ENCODE data around the gene SYNJ1.

The SYNJ1 gene

DNA sequence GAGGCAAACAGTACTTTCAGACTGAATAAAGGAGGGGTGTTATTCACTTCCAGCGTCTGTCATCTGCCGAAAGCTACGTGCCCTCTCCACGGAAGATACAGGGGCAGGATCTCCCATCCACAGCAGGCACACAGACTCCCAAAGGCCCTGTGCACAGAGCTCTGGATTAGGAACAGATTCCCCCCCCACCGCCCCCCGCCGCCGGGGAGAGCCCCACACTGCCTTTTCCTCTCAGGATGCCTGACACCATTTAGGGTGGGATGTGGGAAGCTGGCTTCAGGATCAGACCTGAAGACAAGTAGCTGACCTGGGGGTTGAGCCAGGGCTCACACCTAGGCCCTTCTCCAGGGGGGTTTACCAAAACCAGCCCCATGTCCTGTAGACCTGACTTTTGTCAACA is 134.1 kb downstream of the SYNJ1 start:
- TF ChIP-seq ZFX (IDR thresholded peaks at IDR 0.05) = no peak
- TF ChIP-seq, protein P1, sequence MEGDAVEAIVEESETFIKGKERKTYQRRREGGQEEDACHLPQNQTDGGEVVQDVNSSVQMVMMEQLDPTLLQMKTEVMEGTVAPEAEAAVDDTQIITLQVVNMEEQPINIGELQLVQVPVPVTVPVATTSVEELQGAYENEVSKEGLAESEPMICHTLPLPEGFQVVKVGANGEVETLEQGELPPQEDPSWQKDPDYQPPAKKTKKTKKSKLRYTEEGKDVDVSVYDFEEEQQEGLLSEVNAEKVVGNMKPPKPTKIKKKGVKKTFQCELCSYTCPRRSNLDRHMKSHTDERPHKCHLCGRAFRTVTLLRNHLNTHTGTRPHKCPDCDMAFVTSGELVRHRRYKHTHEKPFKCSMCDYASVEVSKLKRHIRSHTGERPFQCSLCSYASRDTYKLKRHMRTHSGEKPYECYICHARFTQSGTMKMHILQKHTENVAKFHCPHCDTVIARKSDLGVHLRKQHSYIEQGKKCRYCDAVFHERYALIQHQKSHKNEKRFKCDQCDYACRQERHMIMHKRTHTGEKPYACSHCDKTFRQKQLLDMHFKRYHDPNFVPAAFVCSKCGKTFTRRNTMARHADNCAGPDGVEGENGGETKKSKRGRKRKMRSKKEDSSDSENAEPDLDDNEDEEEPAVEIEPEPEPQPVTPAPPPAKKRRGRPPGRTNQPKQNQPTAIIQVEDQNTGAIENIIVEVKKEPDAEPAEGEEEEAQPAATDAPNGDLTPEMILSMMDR (conservative IDR thresholded peaks at IDR 0.05) = no peak
- no peak overlapping the region for H3K27ac ChIP-seq

DNA sequence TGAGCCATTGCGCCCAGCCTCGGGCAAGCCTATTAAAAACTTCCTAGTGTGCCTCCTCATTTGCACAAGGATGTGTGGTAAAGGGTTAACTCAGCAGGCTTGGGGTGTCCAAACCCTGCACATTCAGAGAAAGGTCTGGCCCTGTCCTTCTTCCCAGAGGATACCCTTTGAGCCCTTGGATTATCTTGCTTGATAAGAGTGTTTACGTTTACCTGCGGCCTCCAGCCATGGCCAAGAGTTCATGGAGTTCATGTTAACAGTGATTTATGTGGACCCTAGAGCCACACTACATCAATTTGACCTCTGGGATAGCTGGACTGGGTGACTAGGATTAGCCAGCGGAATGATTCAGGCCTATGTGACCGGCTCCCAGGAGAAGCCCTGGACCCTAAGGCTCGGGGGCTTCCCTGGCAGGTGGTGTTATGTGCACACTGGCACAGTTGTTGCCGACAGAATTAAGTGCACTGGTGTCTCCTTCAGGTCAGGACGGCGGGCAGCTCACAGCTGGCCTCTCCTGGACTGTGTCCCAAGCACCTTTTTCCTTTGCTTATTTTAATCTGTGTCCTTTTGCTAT is 134.8 kb downstream of the SYNJ1 start:
- H3K27ac ChIP-seq = no peak overlapping the region
- TF ChIP-seq, protein P1 (conservative IDR thresholded peaks at IDR 0.05) = no peak
- no peak for TF ChIP-seq ZFX (IDR thresholded peaks at IDR 0.05)

DNA sequence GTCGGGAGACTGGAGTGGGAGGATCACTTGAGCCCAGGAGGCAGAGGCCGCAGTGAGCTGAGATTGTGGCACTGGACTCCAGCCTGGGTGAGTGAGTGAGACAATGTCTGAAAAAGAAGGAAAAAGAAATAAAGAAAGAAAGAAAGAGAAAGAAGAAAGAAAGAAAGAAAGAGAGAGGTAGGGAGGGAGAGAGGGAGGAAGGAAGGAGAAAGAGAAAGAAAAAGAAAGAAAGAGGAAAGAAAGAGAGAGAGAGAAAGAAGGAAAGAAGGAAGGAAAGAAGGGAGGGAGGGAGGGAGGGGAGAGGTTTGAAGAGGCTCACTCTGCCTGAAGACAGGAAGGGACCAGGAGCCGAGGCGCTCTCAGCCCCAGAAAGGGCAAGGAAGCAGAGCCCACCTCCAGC is 137.7 kb downstream of the SYNJ1 start:
- TF ChIP-seq, protein P1 (conservative IDR thresholded peaks at IDR 0.05) = no peak
- no peak for TF ChIP-seq ZFX (IDR thresholded peaks at IDR 0.05)

DNA sequence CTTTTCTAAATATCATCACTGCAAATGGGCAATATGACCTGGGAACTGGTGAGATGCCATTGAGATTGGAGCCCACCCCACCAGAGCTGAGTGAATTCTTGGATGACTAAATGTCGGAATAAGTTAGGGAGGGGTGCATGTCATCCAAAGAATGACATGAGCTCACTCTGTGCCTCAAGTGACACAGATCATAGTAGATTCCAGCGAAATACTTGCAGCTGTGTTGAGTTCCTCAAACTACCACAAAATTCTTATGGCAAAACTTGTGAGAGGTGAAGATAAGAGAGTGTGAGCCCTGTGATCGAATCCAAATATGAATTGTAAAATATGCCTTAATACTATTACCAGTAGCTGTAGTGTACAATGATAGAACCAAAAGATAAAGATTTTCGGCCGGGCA is 140.2 kb downstream of the SYNJ1 start:
- no peak overlapping the region for H3K27ac ChIP-seq
- no peak for TF ChIP-seq ZFX (IDR thresholded peaks at IDR 0.05)
- TF ChIP-seq, protein P1 (conservative IDR thresholded peaks at IDR 0.05) = no peak

More for the DNA sequence above, 137.7 kb downstream of the SYNJ1 start:
- no peak overlapping the region for H3K27ac ChIP-seq

DNA sequence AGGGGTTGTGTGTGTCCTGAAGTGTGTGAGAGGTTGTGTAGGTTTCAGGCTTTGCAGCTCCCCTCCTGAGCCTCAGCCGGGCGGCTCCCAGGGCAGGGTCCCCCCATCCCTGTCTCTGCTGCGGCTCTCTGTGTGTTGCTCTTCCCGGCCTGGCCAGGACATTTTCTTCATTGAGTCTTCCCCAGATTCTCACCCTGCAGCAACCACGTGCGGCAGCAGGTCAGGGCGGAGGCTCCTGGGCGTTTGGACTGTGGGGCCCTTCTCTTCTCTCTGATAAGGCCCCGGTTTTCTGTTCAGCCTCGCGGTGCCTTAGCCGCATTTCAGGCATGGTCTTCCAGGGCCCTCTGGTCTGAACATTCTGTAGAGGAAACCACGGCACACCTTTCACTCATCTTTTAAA is 140.7 kb downstream of the SYNJ1 start:
- no peak for TF ChIP-seq ZFX (IDR thresholded peaks at IDR 0.05)
- TF ChIP-seq, protein P1 (conservative IDR thresholded peaks at IDR 0.05) = no peak
- H3K27ac ChIP-seq = no peak overlapping the region

DNA sequence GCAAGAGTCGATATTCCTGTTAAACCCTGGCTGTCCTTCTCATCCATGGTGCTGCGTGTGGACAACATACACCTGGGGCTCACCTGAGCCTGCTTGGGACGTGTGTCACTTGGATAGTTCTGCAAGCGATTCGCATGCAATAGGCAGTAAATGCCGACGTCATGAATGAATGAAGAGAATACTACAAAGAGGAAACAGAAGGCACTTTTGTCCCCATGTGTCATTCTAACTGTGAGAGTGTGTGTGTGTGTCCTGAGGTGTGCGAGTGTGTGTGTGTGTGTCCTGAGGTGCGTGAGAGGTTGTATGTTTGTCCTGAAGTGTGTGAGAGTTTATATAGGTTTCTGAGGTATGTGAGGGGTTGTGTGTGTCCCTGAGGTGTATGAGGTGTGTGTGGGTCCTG is 141.8 kb downstream of the SYNJ1 start:
- TF ChIP-seq, protein P1 (conservative IDR thresholded peaks at IDR 0.05) = no peak
- TF ChIP-seq ZFX (IDR thresholded peaks at IDR 0.05) = no peak
- H3K27ac ChIP-seq = no peak overlapping the region

DNA sequence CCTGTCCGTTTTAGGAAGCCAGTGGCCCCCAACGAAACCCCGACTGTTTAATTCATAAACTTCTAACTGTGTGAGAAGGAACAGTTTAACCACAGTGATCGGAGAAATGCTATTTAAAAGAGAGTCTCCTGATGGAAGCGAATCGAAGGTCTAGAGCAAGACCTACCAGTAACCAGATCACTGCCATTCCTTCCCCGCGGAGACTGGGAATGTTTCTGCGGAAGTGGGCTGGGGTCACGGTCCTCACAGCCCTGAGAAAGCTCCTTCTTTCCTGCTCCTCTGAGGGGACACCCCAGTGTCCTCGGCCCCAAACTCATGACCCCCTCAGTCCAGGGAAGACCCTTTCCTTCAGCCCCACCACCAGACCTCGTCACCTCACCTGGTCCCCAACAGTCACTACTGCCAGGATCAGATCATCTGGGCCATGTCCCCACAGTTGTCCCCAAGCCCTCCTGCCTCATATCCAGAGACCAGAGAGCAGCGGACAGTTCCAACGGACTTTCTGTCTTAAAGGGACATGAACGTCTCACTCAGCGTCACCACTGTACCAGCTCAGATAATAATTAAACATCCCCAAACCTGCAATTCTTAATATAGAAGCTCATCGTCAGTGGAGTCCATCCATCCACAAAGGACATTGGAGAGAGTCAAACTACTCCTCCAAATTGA is 142.6 kb downstream of the SYNJ1 start, which contains the start of gene TCP10L:
TCP10L (minus strand) TSS at position 482 of the 669 bp plus-strand sequence. CDS start 1,219 bp downstream, outside the sequence.
- H3K27ac ChIP-seq = no peak within 1 kb of the TSS
- no peak for TF ChIP-seq ZFX (IDR thresholded peaks at IDR 0.05)
- TF ChIP-seq, protein P1 (conservative IDR thresholded peaks at IDR 0.05) = no peak

All from C4-2B (cell line).